Glutamatergic neuron (in vitro differentiated cells): ENCODE data around the gene POLD1. TPM values are rescaled to one million over a fixed set of nuclear protein-coding genes. Genes with fewer than 3 reads are reported as not detected.
A peak's percentile ranks its signal among the peaks of the same experiment; 100 is the strongest.

Experiments used
- DNase-seq: peaks from one replicate; pipeline ENCODE4 v3.0.0; 2022
- H3K27ac Mint-ChIP-seq: one replicate; pipeline ENCODE4 v1.8.0; 2020; ENCODE audit warnings: mild to moderate bottlenecking, mixed read lengths, inconsistent platforms; ENCODE audit not compliant: unreplicated experiment
- H3K27me3 Mint-ChIP-seq: one replicate; pipeline ENCODE4 v1.8.0; 2020; ENCODE audit warnings: mild to moderate bottlenecking, moderate library complexity, mixed read lengths, inconsistent platforms; ENCODE audit not compliant: unreplicated experiment
- H3K36me3 Mint-ChIP-seq: one replicate; pipeline ENCODE4 v1.8.0; 2020; ENCODE audit warnings: mild to moderate bottlenecking, mixed read lengths, inconsistent platforms; ENCODE audit not compliant: unreplicated experiment
- H3K4me1 Mint-ChIP-seq: one replicate; pipeline ENCODE4 v1.8.0; 2020; ENCODE audit warnings: mild to moderate bottlenecking, low read depth, mixed read lengths, inconsistent platforms; ENCODE audit not compliant: unreplicated experiment
- H3K4me3 Mint-ChIP-seq: one replicate; pipeline ENCODE4 v1.8.0; 2020; ENCODE audit warnings: mild to moderate bottlenecking, mixed read lengths, inconsistent platforms; ENCODE audit not compliant: unreplicated experiment
- H3K9me3 Mint-ChIP-seq: one replicate; pipeline ENCODE4 v1.8.0; 2020; ENCODE audit warnings: mild to moderate bottlenecking, moderate library complexity, mixed read lengths, inconsistent platforms; ENCODE audit not compliant: unreplicated experiment
- CTCF ChIP-seq: fragments of 200-600 bp; sonication (generic); IDR thresholded peaks from one replicate; pipeline ENCODE4 v1.5.0; 2021; ENCODE audit not compliant: partially characterized antibody, unreplicated experiment
- total RNA-seq: library from RNA; stranded (reverse); fragmentation: NEBNext Ultra II Directional; extraction: Animal tissue kit (Norgen Biotek cat#: 25700); gene quantifications from one replicate; pipeline ENCODE4 v1.2.1, GENCODE V29; 2021; ENCODE audit not compliant: unreplicated experiment

POLD1 gene
- total RNA-seq, 1 donor from 2014 or later = 38.9 TPM

DNA sequence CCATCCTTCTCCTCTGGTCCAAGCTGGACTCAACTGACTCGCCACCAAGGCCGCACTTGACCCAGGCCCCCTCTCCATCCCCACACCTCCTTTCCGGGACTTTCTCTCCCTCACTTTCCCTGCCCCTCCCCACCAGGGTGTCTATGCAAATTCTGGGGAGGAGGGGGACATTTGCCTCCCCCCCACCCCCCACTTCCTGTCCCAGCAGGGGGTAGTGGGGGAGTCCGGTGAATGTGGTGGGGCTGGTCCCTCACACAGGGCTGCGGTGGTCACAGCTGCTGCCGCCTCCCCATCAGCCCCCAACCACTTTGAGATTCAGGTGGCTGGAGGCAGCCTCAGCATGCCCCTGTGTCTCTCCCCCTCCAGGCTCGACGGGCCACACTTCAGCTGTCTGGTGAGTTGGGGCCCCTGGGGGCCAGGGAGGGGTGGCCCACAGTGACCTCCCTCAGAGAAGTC is 35.5 kb downstream of the POLD1 start:
- H3K4me1 Mint-ChIP-seq = peaks cover 6% of the 10 kb centered on the region
- no peak for TF ChIP-seq CTCF
- no peak for DNase-seq
- no peaks in the 10 kb centered on the region for H3K36me3 Mint-ChIP-seq
- peaks cover 7% of the 10 kb centered on the region for H3K9me3 Mint-ChIP-seq
- no peak overlapping the region for H3K27ac Mint-ChIP-seq
- peaks cover 5% of the 10 kb centered on the region for H3K27me3 Mint-ChIP-seq
- H3K4me3 Mint-ChIP-seq = peak overlapping the region; percentile 79

DNA sequence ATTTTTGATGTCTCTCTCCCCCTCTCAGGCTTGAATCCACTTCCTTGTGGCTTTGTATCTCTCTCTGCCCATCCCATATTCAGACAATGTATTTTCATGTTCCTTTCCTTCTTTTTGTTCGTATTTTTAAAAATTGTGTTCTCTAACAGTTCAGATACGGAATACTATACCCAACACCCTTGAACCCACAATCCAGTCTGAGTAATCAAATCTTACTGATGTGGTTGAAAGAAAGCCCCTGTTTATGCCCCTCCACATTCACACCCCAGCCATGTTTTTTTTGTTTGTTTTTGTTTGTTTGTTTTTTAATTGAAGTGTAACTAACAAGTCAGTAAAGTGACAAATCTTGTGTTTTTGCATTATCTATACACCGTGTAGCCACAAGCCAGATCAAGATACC is 36.0 kb downstream of the POLD1 start:
- no peak overlapping the region for H3K27ac Mint-ChIP-seq
- H3K36me3 Mint-ChIP-seq = no peaks in the 10 kb centered on the region
- peaks cover 5% of the 10 kb centered on the region for H3K27me3 Mint-ChIP-seq
- no peak for DNase-seq
- peaks cover 7% of the 10 kb centered on the region for H3K9me3 Mint-ChIP-seq
- peak overlapping the region; percentile 2 for H3K4me3 Mint-ChIP-seq
- H3K4me1 Mint-ChIP-seq = peaks cover 6% of the 10 kb centered on the region
- TF ChIP-seq CTCF = no peak

GRCh38 chr19:50420808-50421207 is 36.7 kb downstream of the POLD1 start:
- Mint-ChIP-seq H3K27me3 (peaks cover 5% of the 10 kb centered on the region), H3K36me3 (no peaks in the 10 kb centered on the region), H3K4me1 (peaks cover 6% of the 10 kb centered on the region), H3K4me3 (no peak overlapping the region), H3K9me3 (peaks cover 7% of the 10 kb centered on the region), H3K27ac (no peak overlapping the region)
- DNase-seq = no peak
- TF ChIP-seq CTCF = no peak

- Mint-ChIP-seq H3K4me1 (peaks cover 6% of the 10 kb centered on the region), H3K4me3 (peak overlapping the region; percentile 49), H3K27ac (peak overlapping the region; percentile 48), H3K9me3 (peaks cover 7% of the 10 kb centered on the region), H3K36me3 (no peaks in the 10 kb centered on the region), H3K27me3 (peaks cover 3% of the 10 kb centered on the region)
- TF ChIP-seq CTCF = no peak
- DNase-seq = no peak
Measured at GRCh38 chr19:50422397-50423278, 38.5 kb downstream of the POLD1 start.
